ENCODE measurements around the gene ERCC3. TPM values are rescaled to one million over a fixed set of nuclear protein-coding genes. Genes with fewer than 3 reads are reported as not detected.
"Not testable (repeated sequence)": the region's sequence is repeated elsewhere in the genome, so short reads cannot be mapped to it uniquely, and the experiment has no call there.

ERCC3 gene
- total RNA-seq, 2 experiments from 2014 or later: 43.7 to 43.9 TPM

- Mint-ChIP-seq H3K36me3 (ENCODE audit: low read depth) (peaks cover 31% of the 10 kb centered on the region), H3K27ac (no peak overlapping the region), H3K27me3 (no peaks in the 10 kb centered on the region), H3K4me1 (ENCODE audit: low read depth) (no peaks in the 10 kb centered on the region), H3K4me3 (no peak overlapping the region), H3K9me3 (no peaks in the 10 kb centered on the region)
- ATAC-seq (no peak), DNase-seq (no peak)
- ChIA-PET CTCF (no interaction called here), POLR2A (interaction anchor here (0.6 kb wide), 1 partner anchor 462 kb away, joined by 3 read pairs; no protein-coding TSS in a partner anchor)
- intact Hi-C loops (cut with micrococcal nuclease): no loop called here
- TF ChIP-seq CTCF (IDR thresholded peaks at IDR 0.05): no peak
These were observed 37.1 kb downstream of the ERCC3 start for GRCh38 chr2:127256866-127257265.

- Mint-ChIP-seq H3K27ac (no peak overlapping the region), H3K4me1 (ENCODE audit: low read depth) (no peaks in the 10 kb centered on the region), H3K4me3 (no peak overlapping the region), H3K9me3 (no peaks in the 10 kb centered on the region), H3K36me3 (ENCODE audit: low read depth) (peaks cover 31% of the 10 kb centered on the region), H3K27me3 (no peaks in the 10 kb centered on the region)
- intact Hi-C loops (cut with micrococcal nuclease): no loop called here
- TF ChIP-seq CTCF (IDR thresholded peaks at IDR 0.05): no peak
- POLR2A ChIA-PET: interaction anchor here (0.6 kb wide), 1 partner anchor 462 kb away, joined by 3 read pairs; no protein-coding TSS in a partner anchor
- CTCF ChIA-PET: no interaction called here
- no peak for ATAC-seq
- no peak for DNase-seq
These were observed 37.6 kb downstream of the ERCC3 start for GRCh38 chr2:127256381-127256780.

- no peak overlapping the region for H3K4me3 Mint-ChIP-seq
- CTCF ChIA-PET: no interaction called here
- intact Hi-C loops (cut with micrococcal nuclease): no loop called here
- H3K27ac Mint-ChIP-seq: no peak overlapping the region
- no peaks in the 10 kb centered on the region for H3K9me3 Mint-ChIP-seq
- no peak for DNase-seq
- no peaks in the 10 kb centered on the region for H3K27me3 Mint-ChIP-seq
- H3K4me1 Mint-ChIP-seq (ENCODE audit: low read depth): no peaks in the 10 kb centered on the region
- H3K36me3 Mint-ChIP-seq (ENCODE audit: low read depth): peaks cover 31% of the 10 kb centered on the region
- POLR2A ChIA-PET: no interaction called here
- ATAC-seq: no peak
- TF ChIP-seq CTCF (IDR thresholded peaks at IDR 0.05): no peak
These were observed 38.2 kb downstream of the ERCC3 start for GRCh38 chr2:127255721-127256120.

- H3K27me3 Mint-ChIP-seq: no peaks in the 10 kb centered on the region
- no peak overlapping the region for H3K27ac Mint-ChIP-seq
- DNase-seq (no peak), ATAC-seq (no peak)
- TF ChIP-seq CTCF (IDR thresholded peaks at IDR 0.05): no peak
- H3K36me3 Mint-ChIP-seq (ENCODE audit: low read depth): peaks cover 26% of the 10 kb centered on the region
- ChIA-PET CTCF (no interaction called here), POLR2A (no interaction called here)
- H3K9me3 Mint-ChIP-seq: no peaks in the 10 kb centered on the region
- H3K4me3 Mint-ChIP-seq: no peak overlapping the region
- intact Hi-C loops (cut with micrococcal nuclease): no loop called here
- no peaks in the 10 kb centered on the region for H3K4me1 Mint-ChIP-seq (ENCODE audit: low read depth)
These were observed 38.8 kb downstream of the ERCC3 start for GRCh38 chr2:127255146-127255545.

- Mint-ChIP-seq H3K36me3 (ENCODE audit: low read depth) (peaks cover 22% of the 10 kb centered on the region), H3K9me3 (no peaks in the 10 kb centered on the region), H3K27me3 (no peaks in the 10 kb centered on the region), H3K4me3 (no peak overlapping the region), H3K27ac (no peak overlapping the region), H3K4me1 (ENCODE audit: low read depth) (no peaks in the 10 kb centered on the region)
- no peak for TF ChIP-seq CTCF (IDR thresholded peaks at IDR 0.05)
- ChIA-PET POLR2A (no interaction called here), CTCF (no interaction called here)
- DNase-seq (no peak), ATAC-seq (no peak)
- intact Hi-C loops (cut with micrococcal nuclease): no loop called here
These were observed 39.5 kb downstream of the ERCC3 start for GRCh38 chr2:127254386-127254981.

- CTCF ChIA-PET; H3K4me1 Mint-ChIP-seq (ENCODE audit: low read depth); H3K27ac Mint-ChIP-seq; intact Hi-C loops (cut with micrococcal nuclease); ATAC-seq; POLR2A ChIA-PET; DNase-seq; H3K27me3 Mint-ChIP-seq; H3K4me3 Mint-ChIP-seq: not testable (repeated sequence)
- peaks cover 16% of the 10 kb centered on the region for H3K9me3 Mint-ChIP-seq
- peaks cover 16% of the 10 kb centered on the region for H3K36me3 Mint-ChIP-seq (ENCODE audit: low read depth)
These were observed 52.8 kb downstream of the ERCC3 start for GRCh38 chr2:127241184-127241583.

All from activated CD8-positive, alpha-beta T cell treated with anti-CD3 and anti-CD28 coated beads for 36 hours (primary cell).